Measurements from ENCODE around the gene GREB1.

GRCh38 chr2:11554399-11554716, 20.5 kb downstream of the GREB1 start:
- TF ChIP-seq CTCF (IDR thresholded peaks at IDR 0.05) (no peak), POLR2A (IDR thresholded peaks at IDR 0.05) (no peak)

Data from gastroesophageal sphincter (tissue), 3 donors.